C4-2B (cell line): ENCODE measurements around the gene C1orf74.
A peak's percentile ranks its signal among the peaks of the same experiment; 100 is the strongest.

Experiments used
- H3K27ac ChIP-seq: fragments of 450-650 bp; 2 replicates; pipeline ENCODE4 v1.5.1; 2017
- CTCF ChIP-seq: fragments of 450-650 bp; conservative IDR thresholded peaks from 2 replicates; pipeline ENCODE4 v1.5.1; 2017; ENCODE audit warnings: mild to moderate bottlenecking
- ZFX ChIP-seq: fragments of 450-650 bp; IDR thresholded peaks from 2 replicates; pipeline ENCODE4 v1.6.1; 2017

Gene C1orf74

GRCh38 chr1:209784265-209785169 is at the start of gene C1orf74:
TSS of gene C1orf74 (minus strand) at chr1:209784559. CDS start at chr1:209783634, 925 bp downstream.
- H3K27ac ChIP-seq, result peak within 1 kb of the TSS; percentile 89

GRCh38 chr1:209831615-209832014 is 47.3 kb upstream of the C1orf74 start:
- no peak overlapping the region for H3K27ac ChIP-seq
- TF ChIP-seq ZFX (no peak), CTCF (no peak)

More at GRCh38 chr1:209784265-209785169, at the start of gene C1orf74:
- TF ChIP-seq CTCF (no peak), ZFX (no peak)

- H3K27ac ChIP-seq, result no peak overlapping the region
- TF ChIP-seq CTCF (no peak), ZFX (no peak)
Observed at GRCh38 chr1:209830722-209831121, 46.4 kb upstream of the C1orf74 start.

- TF ChIP-seq CTCF, result no peak
- no peak for TF ChIP-seq ZFX
Observed at GRCh38 chr1:209829716-209830115, 45.4 kb upstream of the C1orf74 start.

GRCh38 chr1:209827384-209828262 is 43.3 kb upstream of the C1orf74 start, which contains the start of gene UTP25:
TSS of gene UTP25 (plus strand) at chr1:209827972. CDS start at chr1:209828064, 92 bp downstream.
- TF ChIP-seq CTCF, result peak; percentile 82
- no peak for TF ChIP-seq ZFX
- H3K27ac ChIP-seq, result peak within 1 kb of the TSS; percentile 58

More at GRCh38 chr1:209829716-209830115, 45.4 kb upstream of the C1orf74 start:
- no peak overlapping the region for H3K27ac ChIP-seq

GRCh38 chr1:209825591-209826434 is 41.5 kb upstream of the C1orf74 start:
- H3K27ac ChIP-seq, result no peak overlapping the region
- TF ChIP-seq ZFX (no peak), CTCF (no peak)
